ENCODE results near the gene SERPINB1.
A peak's percentile ranks its signal among the peaks of the same experiment; 100 is the strongest.
"Not testable (repeated sequence)": the region's sequence is repeated elsewhere in the genome, so short reads cannot be mapped to it uniquely, and the experiment has no call there.

Gene SERPINB1

DNA sequence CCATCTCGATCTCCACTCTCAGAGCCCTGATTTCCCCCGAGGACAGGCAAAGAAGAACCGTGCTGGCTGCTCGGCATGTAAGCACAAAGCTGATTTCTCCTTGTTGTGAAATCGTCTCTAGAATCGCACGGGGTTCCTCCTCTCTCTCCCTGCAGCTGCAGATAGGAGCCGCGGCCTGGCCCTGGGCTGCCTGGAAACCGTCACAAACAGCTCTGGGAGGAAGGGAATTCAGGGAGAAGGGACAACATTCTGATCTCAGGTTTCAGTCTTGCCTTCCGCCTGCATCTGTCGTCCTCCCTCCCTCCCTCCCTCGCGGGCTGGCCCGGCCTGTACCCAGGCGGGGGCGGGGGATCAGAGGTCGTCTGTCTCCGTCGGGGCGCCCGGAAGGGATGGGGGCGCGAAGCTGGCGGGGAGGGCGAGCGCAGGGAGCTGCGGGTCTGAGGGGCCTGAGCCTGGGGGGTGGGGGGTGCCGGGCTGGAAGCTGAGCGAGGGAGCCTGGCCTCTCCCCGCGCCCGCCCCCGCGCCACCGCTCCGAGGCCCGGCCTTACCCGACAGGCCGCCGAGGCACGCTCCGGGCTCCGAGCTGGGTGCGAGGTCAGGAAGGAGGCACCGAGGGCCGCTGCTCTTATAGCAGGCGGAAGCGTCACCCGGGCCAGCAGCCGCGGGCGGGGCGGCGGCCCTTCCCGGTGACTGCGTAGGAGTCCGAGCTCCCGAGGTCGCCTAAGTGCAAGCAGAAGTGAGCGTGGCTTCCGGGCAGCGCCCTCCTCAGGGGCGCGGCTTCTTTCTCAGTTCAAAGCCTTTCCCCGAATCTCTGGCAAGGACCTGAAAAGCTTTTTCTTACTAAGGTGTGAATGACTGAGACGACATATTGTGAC is at the start of gene SERPINB1:
Gene SERPINB1, minus strand, starts transcription at position 600 of the 875 bp plus-strand sequence. CDS start 1,277 bp downstream, outside the sequence.
- peak; percentile 89 for DNase-seq

DNA sequence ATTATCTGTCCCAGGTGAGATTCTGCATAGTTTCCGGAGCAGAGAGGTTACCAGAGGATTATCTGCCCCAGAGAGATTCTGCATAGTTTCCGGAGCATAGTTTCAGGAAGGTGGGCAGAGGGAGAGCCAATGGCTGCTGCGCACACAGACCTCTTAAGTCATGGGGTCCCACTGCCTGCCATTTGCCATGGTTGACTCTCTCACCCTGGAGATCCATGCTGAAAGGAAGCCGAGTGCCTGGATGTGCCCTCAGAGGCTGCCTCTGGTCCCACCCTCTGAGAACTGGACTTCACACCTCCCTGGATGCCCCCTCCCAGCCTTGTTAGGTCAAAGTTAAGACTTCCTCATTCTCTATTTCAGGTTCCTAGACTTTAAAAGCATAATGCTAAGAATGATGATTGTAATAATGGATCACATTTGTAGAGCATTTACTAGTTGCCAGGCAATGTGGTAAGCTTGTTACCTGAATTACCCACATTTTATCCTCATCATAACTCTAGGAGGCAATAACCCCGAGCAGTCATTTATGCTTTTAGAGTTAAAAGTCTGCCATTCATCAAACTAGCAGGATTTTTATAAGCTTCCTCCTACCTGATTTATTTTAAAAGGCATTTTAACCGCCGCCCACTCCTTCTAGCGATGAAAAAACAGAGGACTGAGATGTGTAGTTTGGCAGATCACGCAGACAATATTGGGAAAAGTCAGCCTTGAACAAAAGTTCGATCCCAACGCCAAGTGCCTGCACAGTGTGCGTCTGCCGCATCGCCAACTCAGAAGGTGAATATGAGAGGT is 49.5 kb upstream of the SERPINB1 start:
- DNase-seq = no peak

DNA sequence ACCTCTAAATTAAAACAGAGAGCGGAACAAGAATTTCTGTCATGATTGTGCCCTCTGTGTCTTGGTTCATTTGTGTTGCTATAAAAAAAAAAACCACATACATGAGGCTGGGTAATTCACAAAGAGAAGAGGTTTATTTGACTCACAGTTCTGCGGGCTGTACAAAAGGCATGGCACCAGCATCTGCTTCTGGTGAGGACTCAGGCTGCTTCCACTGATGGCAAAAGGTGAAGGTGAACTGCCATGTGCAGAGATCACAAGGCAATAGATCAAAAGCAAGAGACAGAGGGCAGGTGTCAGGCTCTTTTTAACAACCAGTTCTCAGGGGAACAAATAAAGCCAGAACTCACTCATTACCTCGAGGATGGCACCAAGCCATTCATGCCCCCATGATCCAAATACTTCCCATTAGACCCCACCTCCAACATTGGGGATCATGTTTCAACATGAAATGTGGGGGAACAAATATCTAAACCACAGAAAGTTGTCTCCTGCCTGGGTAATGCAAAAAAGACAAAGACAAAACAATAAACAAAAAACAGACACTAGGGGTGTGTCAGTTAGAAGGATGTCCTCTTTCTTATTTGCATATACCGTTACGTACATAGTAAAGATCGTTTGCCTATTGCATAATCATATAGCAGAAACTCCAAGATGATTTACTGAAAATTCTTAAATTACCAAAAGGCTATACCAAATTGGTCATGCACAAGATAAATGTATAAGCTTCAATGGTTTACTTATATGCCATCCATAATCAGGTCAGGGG is 44.5 kb upstream of the SERPINB1 start:
- no peak for DNase-seq

DNA sequence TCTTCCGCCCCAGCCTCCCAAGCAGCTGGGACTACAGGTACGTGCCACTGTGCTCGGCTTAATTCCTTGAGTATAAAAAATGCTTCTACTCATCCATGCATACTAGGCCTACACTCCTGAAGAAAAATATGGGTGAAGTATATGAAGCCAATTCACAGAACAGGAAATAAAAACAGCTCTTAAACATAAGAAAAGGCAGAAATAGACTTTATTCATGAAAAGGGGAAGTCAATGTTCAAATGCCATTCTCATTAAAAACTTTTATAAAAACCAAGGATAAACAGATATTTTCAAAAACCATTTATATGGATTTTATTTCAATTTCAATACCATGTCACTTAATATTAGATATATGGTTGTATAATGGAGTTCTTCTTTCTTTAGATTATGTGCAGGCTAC is 43.1 kb upstream of the SERPINB1 start:
- no peak for DNase-seq

DNA sequence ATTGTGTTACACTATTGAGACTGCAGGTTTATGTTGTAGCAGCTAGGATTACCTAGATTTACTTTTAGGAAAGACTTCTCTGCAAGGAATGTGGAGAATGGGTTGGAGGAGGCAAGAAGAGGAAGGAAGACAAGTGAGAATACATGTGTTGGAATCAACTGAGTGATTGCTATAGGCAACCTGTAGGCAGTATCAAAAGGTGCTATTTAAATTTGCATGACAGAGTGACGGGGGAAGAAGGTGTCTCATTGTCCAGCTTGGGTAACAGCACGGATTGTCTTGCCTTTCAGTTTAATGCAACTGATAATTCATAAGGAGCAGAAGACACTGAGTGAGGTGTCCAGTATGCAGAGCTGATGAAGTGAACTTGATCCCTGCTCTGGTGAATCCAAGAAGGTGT is 42.0 kb upstream of the SERPINB1 start:
- DNase-seq = no peak

DNA sequence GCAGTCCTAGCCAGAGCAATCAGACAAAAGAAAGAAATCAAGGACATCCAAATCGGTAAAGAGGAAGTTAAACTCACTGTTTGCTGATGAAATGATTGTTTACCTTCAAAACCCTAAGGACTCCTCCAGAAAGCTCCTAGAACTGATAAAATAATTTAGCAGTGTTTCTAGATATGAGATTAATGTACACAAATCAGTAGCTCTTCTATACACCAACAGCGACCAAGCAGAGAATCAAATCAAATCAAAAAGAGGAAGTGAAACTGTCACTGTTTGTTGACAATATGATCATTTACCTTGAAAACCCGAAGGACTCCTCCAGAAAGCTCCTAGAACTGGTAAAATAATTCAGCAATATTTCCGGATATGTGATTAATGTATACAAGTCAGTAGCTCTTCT is 39.8 kb upstream of the SERPINB1 start:
- DNase-seq = no peak

DNA sequence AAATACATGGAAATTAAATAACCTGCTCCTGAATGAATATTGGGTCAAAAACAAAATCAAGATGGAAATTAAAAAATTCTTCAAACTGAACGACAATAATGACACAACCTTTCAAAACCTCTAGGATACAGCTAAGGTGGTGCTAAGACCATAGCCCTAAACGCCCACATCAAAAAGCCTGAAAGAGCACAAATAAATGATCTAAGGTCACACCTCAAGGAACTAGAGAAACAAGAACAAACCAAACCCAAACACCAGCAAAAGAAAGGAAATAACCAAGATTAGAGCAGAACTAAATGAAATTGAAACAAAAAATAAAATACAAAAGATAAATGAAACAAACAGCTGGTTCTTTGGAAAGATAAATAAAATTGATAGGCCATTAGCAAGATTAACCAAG is 38.5 kb upstream of the SERPINB1 start:
- DNase-seq = not testable (repeated sequence)

DNA sequence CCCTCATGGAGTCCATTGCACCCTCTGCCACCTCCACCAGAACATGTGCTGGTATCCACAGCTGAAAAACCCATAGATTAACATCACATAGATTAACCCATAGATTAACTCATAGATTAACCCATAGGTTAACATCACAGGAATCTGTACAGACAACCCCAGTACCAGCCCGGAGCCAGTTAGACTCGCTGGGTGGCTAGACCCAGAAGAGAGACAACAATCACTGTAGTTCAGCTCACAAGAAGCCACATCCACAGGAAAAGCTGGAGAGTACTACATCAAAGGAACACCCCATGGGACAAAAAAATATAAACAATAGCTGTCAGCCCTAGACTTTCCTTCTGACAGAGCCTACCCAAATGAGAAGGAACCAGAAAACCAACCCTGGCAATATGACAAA is 36.3 kb upstream of the SERPINB1 start:
- no peak for DNase-seq

DNA sequence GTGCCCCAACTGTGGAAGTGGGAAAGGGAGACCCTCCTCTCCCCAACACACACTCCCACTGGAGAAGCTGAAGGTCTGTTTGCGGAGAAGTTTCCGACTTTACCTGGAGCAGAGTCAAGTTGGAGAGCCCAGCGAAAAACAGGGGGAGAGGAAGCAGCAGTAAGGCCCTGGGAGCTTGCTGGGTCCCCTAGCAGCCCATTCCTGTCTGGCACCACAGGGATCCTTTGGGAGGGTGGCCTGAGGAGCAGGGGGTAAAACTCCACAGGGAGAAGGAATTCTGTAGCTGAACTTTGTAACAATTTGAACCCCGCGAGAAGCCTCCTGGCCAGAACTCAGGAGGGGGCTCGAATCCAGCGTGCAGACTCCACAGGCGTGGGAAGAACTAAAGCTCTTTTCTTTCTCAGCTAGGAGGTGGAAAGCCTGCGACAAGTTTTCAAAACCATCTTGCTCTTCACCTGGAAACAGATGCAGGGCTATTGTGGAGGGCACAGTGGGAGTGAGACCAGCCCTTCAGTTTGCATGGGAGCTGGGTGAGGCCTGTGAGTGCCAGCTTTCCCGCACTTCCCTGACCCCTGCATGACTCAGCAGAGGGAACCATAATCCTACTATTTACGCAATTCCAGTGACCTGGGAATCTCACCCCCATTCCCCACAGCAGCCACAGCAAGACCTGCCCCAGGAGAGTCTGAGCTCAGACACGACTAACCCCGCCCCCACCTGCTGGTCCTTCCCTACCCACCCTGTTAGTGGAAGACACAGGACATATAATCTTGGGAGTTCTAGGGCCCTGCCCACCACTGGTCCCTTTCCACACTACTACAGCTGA is 35.6 kb upstream of the SERPINB1 start:
- DNase-seq = no peak

DNA sequence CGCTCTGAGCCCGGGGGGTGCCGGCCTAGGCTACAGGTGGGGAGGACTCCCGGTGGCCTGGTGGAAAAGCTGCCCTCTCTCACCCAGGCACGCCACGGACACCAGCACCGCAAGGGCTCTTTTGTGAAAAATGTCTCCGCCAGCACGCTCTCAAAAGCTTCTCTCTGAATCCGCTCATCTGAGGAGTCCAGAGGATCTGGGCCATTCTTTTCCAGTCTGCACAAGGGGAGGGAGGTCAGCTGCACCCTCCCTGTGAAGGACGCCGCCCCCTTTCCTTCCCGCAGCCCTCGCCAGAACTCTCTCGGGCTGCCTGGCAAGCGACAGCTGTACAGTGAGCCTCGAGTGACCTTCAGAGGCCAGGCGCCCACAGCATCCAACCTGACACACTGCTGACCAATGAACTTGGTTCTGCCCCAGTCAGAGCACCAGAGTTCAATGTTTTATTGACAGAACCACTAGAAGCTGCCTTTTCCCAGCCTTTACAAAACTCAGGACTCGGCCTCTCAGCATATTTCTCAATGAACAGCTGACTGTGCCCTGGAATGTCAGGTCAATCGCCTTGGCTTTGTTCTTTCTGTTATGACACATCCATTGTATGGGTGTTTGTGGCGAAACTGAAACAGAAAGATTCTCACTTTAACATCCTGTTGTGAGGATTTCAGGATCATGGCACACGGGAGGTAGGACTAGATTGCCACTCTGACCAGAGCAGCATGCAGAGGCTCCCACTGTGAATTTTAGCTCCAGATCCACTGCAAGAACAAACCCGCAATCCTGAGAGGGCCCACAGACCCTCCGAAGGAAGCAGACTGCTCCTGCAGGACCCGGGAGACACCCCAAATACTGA is 34.8 kb upstream of the SERPINB1 start:
- no peak for DNase-seq

DNA sequence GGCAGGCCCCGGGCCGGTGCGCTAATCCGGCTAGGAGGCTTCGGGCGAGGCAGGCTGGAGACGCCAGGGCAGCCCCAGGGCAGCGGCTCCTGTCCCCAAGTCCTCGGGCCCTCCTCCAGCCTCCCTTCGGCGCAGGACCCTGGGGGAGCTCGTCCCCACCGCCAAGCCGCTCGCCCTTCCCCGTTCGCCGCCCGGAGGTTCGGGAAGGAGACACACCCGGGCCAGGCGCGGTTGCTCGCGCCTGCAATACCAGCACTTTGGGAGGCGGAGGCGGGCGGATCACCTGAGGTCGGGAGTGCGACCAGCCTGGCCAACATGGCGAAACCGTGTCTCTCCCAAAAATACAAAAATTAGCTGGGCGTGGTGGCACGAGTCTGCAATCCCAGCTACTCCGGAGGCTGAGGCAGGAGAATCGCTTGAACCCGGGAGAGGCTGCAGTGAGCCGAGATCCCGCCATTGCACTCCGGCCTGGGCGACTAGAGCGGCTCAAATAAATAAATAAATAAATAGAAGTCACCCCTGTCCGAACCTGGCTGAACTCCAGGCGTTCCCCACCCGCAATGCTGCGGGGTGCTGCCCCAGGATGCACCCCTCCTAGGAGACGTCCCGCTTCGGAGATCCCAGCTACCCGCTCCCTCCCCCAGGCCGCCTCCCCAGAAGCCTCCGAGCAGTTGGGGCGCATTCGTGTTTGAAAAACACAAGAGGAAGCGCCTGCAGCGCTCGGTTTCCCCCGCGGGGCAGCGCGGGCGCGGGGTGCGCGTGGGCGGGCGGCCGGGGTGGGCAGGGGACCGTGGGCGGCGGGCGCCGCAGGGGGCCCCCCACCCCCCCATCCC is 33.9 kb upstream of the SERPINB1 start:
- peak; percentile 34 for DNase-seq

DNA sequence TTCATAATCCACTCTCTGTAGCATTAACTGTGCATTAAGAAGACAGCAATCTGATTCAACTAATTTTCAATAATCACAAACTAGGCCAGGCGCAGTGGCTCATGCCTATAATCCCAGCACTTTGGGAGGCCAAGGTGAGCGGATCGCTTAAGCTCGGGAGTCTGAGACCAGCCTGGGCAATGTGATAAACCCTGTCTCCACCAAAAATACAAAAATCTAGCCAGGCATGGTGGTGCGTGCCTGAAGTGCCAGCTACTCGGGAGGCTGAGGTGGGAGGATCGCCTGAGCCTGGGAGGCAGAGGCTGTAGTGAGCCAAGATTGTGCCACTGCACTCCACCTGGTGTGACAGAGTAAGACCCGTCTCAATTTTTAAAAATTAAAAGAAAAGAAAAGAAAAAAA is 32.0 kb upstream of the SERPINB1 start:
- DNase-seq = no peak

DNA sequence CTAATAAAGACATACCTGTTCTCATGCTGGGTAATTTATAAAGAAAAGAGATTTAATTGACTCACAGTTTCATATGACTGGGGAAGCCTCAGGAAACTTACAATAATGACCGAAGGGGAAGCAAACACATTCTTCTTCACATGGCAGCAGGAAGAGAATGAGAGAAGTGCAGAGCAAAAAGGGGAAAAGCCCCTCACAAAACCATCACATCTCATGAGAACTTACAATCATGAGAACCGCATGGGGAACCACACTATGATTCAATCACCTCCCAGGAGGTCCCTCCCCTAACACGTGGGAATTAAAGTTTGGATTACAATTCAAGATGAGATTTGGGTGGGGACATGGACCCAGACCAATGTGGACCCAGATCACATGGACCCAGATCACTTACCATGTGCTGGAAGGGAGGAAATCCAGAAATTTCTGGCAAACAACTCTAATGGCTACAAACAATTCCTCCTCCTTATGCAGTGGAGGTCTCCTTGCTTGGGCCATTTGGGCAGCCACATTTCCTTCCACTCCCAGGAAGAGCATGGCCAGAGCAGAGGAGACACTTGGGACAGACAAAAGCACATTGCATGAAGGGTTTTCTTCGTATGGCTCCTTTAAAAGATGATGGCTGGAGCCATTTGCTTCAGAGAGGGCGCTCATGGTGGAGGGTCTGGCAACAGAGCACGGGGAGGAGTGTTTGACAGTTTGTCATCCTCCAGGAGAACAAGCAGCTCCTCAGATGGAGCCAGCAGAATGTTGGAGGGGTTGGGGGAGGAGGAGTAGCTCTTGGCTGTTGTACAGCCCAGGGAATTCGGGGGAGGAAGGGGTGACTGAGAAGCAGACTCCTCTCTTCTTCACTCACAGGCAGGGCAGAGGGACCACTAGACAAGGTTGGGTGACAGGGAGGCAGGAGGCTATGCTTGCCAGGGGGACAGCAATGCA is 31.0 kb upstream of the SERPINB1 start:
- no peak for DNase-seq

DNA sequence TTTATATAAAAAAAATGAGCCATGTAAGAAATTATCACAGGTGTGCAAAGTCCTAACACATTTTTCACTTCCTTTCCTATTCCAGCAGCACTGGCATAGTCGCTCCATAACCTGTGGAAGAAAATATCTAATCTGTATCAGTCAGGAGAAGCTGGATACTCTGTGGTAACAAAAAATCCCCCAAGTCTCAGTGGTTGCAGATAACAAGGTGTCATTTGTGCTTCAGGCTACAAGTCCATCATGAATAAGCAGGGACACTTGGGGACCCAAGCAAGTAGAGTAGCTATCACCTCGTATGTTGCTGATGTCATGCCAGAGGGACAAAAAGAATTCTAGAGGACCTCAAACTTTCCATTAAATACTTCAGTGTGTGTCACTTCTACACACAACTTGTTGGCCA is 30.3 kb upstream of the SERPINB1 start:
- no peak for DNase-seq

DNA sequence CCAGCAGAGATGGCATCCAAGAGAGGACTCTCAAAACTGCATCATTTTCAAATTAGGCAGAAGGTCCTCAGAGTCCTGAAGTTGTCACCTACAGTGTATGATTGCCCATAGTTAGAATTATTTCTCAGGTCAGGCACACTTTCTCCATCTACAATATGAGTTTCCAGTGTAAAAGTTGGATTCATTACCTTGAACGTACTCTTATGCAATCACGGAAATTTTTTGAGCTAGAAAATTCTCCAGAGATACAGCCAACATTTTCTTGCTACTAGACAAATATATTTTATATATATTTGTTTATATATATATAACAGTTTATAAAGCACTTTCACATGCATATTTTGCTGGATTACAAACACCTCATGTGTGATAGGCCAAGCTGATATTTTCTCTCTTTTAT is 29.4 kb upstream of the SERPINB1 start:
- no peak for DNase-seq

DNA sequence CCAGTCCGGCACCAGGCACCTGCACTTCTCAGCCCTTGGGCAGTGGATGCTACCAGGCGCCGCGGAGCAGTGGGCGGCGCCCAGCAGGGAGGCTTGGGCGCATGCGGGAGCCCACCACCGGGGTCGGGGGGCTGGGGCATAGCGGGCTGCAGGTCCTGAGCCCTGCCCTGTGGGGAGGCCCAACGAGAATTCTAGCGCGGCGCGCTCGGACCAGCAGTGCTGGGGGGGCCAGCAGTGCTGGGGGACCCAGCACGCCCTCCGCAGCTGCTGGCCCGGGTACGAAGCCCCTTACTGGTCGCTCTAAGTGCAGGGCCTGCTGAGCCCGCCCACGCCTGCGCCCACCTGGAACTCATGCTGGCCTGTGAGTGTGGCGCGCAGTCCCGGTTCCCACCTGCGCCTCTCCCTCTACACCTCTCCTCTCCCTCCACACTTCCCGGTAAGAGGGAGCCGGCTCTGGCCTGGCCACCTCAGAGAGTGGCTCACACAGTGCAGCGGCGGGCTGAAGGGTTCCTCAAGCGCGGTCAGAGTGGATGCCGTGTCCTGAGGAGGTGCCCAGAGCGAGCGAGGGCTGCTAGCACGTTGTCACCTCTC is 28.5 kb upstream of the SERPINB1 start:
- DNase-seq = no peak

DNA sequence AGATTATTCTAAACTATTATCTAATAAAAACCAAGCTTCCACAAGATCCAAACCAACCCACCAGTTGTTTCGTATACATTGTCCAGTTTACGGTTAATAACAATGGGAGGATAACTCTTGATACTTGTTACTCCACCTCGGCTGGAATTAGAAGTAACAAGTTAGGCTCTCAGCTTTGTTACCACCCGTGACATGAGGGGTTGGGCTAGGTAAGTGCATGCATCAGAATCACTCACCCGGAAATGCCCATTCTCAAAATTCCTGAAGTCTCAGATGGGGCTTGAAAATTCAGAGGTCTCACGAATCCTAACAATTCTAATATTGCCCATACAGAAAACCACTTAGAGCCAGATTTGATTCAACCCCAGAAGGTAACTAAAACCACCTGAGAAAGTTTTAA is 27.0 kb upstream of the SERPINB1 start:
- no peak for DNase-seq

DNA sequence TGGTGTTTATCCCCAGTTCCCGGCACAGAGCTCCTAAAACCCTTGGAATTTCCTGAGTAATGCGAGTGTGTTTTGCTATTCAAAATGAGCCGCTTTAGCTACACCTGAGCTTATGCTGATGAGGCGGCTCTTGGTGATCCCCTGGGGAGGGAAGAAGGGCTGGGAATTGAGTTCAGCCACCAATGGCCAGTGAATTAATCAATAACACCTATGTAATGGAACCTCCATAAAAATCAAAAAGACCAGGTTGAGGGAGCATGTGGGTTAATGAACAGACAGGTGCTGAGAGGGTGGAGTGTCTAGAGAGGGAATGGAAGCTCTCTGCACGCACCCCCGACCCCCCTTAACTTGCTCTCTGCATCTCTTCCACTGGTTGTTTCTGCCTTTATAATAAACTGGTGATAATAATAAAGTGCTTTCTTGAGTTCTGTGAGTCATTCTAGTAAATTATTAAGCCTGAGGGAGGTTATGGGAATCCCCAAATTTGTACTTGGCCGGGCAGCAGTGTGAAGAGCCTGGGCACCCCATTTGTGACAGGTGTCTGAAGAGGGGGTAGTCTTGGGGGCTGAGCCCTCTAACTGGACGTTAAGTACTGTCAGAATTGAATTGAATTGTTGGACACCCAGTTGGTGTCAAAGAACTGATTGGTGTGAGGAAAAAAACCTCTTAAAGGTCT is 24.6 kb upstream of the SERPINB1 start:
- no peak for DNase-seq
